ENCODE measurements around the gene ZBTB20.
"Not testable (repeated sequence)": the region's sequence is repeated elsewhere in the genome, so short reads cannot be mapped to it uniquely, and the experiment has no call there.

ZBTB20 gene

DNA sequence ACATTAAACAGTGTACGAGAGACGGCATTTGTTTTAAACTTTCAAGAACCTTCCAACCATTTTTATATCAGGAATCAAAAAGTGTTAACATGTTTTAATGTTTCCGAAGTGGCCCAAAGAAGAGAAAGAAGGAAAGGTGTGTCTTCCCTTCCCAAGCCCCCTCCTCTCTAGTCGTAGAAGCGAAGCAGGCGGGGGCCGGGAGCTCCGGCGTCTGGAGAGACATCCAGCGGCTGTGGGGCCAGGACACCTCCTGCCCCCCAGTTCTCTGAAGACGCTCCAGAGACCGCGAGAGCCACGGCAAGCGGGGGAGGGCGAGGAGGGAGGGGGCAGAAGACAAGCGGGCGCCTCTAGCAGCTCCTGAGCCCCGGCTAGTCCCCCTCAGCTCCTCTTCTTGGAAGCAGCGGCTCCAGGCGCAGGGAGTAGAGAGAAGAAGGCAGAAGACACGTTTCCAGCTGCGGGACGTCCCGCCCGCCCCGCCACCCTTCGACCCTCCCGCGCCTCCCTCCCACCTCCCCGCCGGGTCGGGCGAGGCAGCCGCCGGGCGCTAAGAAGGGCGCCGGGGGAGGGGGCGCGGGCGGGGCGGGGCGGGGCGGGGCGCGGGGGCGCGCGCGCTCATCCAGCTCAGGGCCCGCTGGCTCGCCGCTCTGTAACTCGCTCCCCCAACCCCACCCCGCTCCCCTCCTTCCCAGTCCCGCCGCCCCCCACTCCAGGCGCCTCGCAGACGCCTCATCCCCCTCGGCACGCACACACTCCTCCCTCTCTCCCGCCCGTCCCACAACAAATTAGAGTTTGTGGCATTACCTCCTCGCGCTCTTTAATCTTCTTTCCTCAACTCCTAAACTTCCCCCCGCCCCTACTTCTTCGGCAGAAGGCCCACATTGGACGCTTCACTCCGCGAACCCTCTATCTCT, at the start of gene ZBTB20:
ZBTB20 (minus strand) TSS at position 871 of the 911 bp plus-strand sequence.
- DNase-seq (ENCODE audit: low read depth, low spot score): peak; percentile 88

GRCh38 chr3:115194476-115194875, 47.4 kb upstream of the ZBTB20 start:
- peak; percentile 50 for DNase-seq (ENCODE audit: low read depth, low spot score)

- no peak for DNase-seq (ENCODE audit: low read depth, low spot score)
These were observed 43.7 kb upstream of the ZBTB20 start for GRCh38 chr3:115190747-115191146.

GRCh38 chr3:115187149-115187757, 40.2 kb upstream of the ZBTB20 start:
- no peak for DNase-seq (ENCODE audit: low read depth, low spot score)

- no peak for DNase-seq (ENCODE audit: low read depth, low spot score)
These were observed 39.5 kb upstream of the ZBTB20 start for GRCh38 chr3:115186351-115187148.

- not testable (repeated sequence) for DNase-seq (ENCODE audit: low read depth, low spot score)
These were observed 37.9 kb upstream of the ZBTB20 start for GRCh38 chr3:115184859-115185572.

GRCh38 chr3:115178930-115179329, 31.8 kb upstream of the ZBTB20 start:
- not testable (repeated sequence) for DNase-seq (ENCODE audit: low read depth, low spot score)

DNA sequence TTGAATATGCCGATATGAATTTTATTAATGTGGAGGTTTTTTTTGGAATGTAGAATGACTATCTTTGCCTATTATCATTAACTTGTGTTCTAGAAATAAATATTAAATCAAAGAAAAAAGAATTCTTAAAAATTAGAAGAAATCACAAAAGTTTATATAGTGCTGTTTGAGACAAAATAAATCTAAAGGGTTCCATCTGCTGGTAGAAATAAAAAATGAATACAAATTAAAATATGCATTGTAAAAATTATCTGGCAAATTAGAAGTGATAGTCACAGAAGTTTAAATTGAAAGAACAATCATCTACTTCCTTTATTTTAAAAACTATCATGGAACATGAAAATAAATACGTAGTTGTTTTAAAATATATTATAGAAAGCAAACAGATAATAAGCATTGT, 22.7 kb upstream of the ZBTB20 start:
- no peak for DNase-seq (ENCODE audit: low read depth, low spot score)

DNA sequence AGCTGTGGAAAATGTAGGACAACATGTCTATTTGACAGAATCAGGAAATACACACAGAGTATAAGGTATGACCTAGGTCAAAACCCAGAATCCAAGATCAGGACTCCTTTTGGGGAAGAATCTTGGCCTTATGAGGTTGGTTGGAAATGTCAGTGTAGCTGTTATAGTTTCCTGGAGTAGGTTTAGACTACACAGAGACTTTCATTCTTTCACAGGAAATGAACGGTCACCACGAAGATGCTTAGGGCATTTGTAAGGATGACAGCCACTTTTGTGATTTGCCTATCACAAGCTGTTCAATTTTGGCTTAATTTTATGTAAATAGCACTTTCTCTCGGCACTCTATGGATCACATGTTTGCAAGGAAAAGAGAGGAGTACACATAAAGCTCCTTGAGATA, 18.6 kb upstream of the ZBTB20 start:
- no peak for DNase-seq (ENCODE audit: low read depth, low spot score)

- no peak for DNase-seq (ENCODE audit: low read depth, low spot score)
These were observed 18.2 kb upstream of the ZBTB20 start for GRCh38 chr3:115165266-115165665.

DNA sequence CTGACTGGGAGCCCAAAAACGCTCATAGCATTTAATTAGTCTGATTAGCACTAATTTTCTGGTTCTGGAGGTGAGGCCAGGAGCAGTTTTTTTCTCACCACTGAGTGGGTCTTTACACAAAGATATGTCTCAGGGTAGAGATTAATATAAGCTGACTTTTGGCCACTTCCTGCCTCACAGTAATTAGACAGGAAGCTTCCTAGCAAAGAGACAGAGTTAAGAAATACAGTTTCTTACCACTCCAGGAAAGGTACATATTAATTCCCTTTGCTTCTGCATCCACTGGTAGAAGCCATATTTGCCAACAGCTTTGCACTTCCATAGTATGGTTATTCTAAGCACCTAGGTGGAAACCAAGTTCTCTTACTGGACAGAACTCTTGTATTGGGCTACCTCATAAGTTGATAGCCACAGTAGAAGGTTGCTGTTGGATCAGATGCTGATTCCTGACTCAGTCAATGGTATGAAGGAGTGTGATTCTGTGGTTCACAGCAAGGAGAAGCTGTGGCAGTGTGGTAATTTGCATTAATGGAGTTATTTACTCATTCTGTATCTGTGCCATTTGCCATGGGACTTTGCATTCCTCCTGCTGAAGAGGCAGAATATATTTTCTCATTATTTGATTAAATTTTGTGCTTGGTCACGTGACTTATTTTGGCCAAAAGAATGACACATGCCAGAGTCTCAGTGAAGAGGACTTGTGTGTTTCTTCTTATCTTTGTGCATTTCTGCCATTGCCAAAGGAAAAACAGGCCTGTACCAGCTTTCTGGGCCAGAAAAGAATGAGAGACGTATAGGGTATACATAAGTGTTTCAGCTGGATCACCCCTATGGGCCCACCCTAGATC, 17.5 kb upstream of the ZBTB20 start:
- DNase-seq (ENCODE audit: low read depth, low spot score): peak; percentile 44

GRCh38 chr3:115162759-115163158, 15.7 kb upstream of the ZBTB20 start:
- no peak for DNase-seq (ENCODE audit: low read depth, low spot score)

GRCh38 chr3:115161866-115162265, 14.8 kb upstream of the ZBTB20 start:
- DNase-seq (ENCODE audit: low read depth, low spot score): no peak

GRCh38 chr3:115161168-115161834, 14.2 kb upstream of the ZBTB20 start:
- DNase-seq (ENCODE audit: low read depth, low spot score): no peak

GRCh38 chr3:115160295-115160694, 13.2 kb upstream of the ZBTB20 start:
- no peak for DNase-seq (ENCODE audit: low read depth, low spot score)

GRCh38 chr3:115156046-115156654, 9.1 kb upstream of the ZBTB20 start:
- no peak for DNase-seq (ENCODE audit: low read depth, low spot score)

DNA sequence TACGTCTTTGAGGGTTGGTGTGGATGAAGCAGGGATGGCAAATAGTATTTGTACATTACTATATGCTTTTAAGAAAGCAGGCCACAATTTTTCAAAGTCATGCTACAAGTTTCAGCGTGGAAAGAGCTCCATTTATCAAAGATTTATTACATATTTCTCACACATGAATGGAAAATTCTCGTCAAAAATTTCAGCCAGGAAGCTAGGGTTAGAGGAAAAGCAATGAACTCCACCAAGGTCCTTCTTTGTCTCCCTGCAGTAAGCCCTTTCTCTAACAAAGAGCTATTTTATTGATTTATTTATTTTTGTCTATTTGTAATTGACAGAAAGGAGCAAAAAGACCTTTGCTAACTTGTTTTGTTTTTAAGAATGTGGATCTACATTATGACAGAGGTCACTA, 7.5 kb upstream of the ZBTB20 start:
- DNase-seq (ENCODE audit: low read depth, low spot score): no peak

GRCh38 chr3:115151921-115152320, 4.8 kb upstream of the ZBTB20 start:
- DNase-seq (ENCODE audit: low read depth, low spot score): no peak

DNA sequence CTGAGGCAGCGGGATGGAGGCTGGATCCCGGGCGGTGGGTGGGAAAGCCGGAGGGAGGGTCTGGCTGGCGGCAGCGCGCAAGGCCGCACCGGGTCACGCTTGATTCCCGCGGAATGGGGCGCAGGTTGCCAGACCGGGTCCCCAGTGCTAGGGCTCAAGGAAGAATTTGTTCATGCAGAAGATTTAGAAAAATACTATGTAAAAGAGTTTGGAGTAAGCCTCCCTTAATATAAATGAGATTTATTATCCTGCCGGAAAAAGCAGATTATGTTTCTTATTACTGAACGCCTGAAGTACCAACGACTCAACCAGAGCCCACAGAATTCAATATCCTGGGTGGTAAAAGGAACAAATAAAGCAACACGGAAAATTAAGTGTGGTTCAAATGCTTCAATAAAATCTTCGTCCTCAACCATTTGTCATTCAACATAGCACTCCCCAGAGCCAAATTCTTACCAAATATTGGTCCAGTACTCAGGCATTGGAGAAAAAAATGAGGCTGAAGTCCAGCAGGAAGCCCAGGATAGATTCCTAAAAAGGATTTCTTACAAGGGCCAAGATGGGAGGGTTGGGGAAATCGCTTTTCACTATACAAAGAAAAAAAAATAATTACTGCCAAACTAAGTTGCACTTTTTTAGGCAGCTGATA, 1.2 kb upstream of the ZBTB20 start:
- DNase-seq (ENCODE audit: low read depth, low spot score): peak; percentile 40
